Smooth muscle cell (in vitro differentiated cells): ENCODE results near the gene MPP3. TPM values are rescaled to one million over a fixed set of nuclear protein-coding genes. Genes with fewer than 3 reads are reported as not detected.

Source experiments
- DNase-seq: peaks from one replicate; lab custom pipeline; 2025; ENCODE audit not compliant: unreplicated experiment; lab: John Stamatoyannopoulos, UW
- H2AFZ ChIP-seq: fragments of 200-600 bp; sonication (generic); 2 replicates; pipeline ENCODE4 v1.6.0; 2016; ENCODE audit warnings: antibody characterized with exemption, low read depth, mild to moderate bottlenecking
- H3F3A ChIP-seq: fragments of 200-600 bp; sonication (generic); 2 replicates; pipeline ENCODE4 v1.6.0; 2017; ENCODE audit warnings: antibody characterized with exemption, low read depth
- H3K27ac ChIP-seq: fragments of 200-600 bp; sonication (generic); 2 replicates; pipeline ENCODE4 v1.5.1; 2016; ENCODE audit warnings: low read depth, mild to moderate bottlenecking
- H3K27me3 ChIP-seq: fragments of 200-600 bp; sonication (generic); 2 replicates; pipeline ENCODE4 v1.6.1; 2016; ENCODE audit warnings: low read depth, mild to moderate bottlenecking
- H3K36me3 ChIP-seq: fragments of 200-600 bp; sonication (generic); 2 replicates; pipeline ENCODE4 v1.5.1; 2016; ENCODE audit warnings: low read depth
- H3K4me1 ChIP-seq: fragments of 200-600 bp; sonication (generic); 2 replicates; pipeline ENCODE4 v1.5.1; 2016; ENCODE audit warnings: low read depth
- H3K4me2 ChIP-seq: fragments of 200-600 bp; sonication (generic); 2 replicates; pipeline ENCODE4 v1.6.0; 2016; ENCODE audit warnings: mild to moderate bottlenecking
- H3K4me3 ChIP-seq: fragments of 200-600 bp; sonication (generic); 2 replicates; pipeline ENCODE4 v1.5.1; 2016; ENCODE audit warnings: mild to moderate bottlenecking
- H3K79me2 ChIP-seq: fragments of 200-600 bp; sonication (generic); 2 replicates; pipeline ENCODE4 v1.6.0; 2016; ENCODE audit warnings: low read depth, mild to moderate bottlenecking
- H3K9ac ChIP-seq: fragments of 200-600 bp; sonication (generic); 2 replicates; pipeline ENCODE4 v1.6.0; 2016; ENCODE audit warnings: low read depth
- H3K9me3 ChIP-seq: fragments of 200-600 bp; sonication (generic); replicated peaks from 2 replicates; pipeline ENCODE4 v1.5.1; 2016; ENCODE audit warnings: low read depth
- H4K20me1 ChIP-seq: fragments of 200-600 bp; sonication (generic); 2 replicates; pipeline ENCODE4 v1.6.0; 2016; ENCODE audit warnings: low read depth
- WGBS: methylation state at CpG from one replicate; pipeline ENCODE4 v1.1.7; 2016; ENCODE audit warnings: low lambda C conversion rate; 5-methylcytosine and 5-hydroxymethylcytosine counted together
- polyA plus RNA-seq: library from polyadenylated mRNA; unstranded; fragments of >200 nt; fragmentation: Nextera tagmentation; extraction: Ambion mirVana; gene quantifications from 2 replicates; pipeline ENCODE4 v1.2.1, GENCODE V29; 2016
- total RNA-seq: library from RNA; depleted of rRNA; stranded (reverse); fragments of >200 nt; gene quantifications from 2 replicates; pipeline ENCODE4 v1.2.3, GENCODE V29; 2014
- TF ChIP-seq, protein P1 (sequence below): fragments of 200-600 bp; sonication (generic); IDR thresholded peaks from 2 replicates; pipeline ENCODE4 v1.5.1; 2017; ENCODE audit warnings: borderline replicate concordance, mild to moderate bottlenecking, antibody characterized with exemption; ENCODE audit not compliant: insufficient read depth, poor library complexity, severe bottlenecking

MPP3 gene
- total and polyA plus RNA-seq, 2 experiments from 2014 or later: 6.7 to 8.1 TPM

DNA sequence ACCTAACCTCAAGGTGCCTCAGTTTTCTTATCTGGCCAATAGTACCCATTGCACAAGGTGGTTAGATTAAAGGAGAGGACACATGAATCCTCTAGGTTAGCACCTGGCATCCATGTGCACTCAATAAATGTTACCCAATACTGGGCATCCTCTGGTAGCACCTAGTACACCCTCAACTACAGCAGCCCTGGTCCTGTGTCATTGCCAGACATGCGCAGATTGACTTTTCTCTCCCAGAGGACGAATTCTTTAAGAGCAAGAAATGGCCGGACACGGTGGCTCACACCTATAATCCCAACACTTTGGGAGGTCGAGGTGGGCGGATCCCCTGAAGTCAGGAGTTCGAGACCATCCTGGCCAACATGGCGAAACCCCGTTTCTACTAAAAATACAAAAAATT, 61.5 kb downstream of the MPP3 start:
- Histone ChIP-seq H4K20me1 (peaks cover 22% of the 10 kb centered on the region), H3K36me3 (no peaks in the 10 kb centered on the region), H3K9ac (no peak overlapping the region), H3K4me1 (no peaks in the 10 kb centered on the region), H2AFZ (no peak overlapping the region), H3K9me3 (no peaks in the 10 kb centered on the region), H3K27ac (no peak overlapping the region), H3F3A (no peaks in the 10 kb centered on the region), H3K27me3 (no peaks in the 10 kb centered on the region), H3K79me2 (peaks cover 10% of the 10 kb centered on the region), H3K4me3 (no peak overlapping the region), H3K4me2 (no peak overlapping the region)
- 84% methylated on average over 9 of the region's 9 CpGs for WGBS
- no peak for DNase-seq
- TF ChIP-seq, protein P1, sequence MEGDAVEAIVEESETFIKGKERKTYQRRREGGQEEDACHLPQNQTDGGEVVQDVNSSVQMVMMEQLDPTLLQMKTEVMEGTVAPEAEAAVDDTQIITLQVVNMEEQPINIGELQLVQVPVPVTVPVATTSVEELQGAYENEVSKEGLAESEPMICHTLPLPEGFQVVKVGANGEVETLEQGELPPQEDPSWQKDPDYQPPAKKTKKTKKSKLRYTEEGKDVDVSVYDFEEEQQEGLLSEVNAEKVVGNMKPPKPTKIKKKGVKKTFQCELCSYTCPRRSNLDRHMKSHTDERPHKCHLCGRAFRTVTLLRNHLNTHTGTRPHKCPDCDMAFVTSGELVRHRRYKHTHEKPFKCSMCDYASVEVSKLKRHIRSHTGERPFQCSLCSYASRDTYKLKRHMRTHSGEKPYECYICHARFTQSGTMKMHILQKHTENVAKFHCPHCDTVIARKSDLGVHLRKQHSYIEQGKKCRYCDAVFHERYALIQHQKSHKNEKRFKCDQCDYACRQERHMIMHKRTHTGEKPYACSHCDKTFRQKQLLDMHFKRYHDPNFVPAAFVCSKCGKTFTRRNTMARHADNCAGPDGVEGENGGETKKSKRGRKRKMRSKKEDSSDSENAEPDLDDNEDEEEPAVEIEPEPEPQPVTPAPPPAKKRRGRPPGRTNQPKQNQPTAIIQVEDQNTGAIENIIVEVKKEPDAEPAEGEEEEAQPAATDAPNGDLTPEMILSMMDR: no peak

DNA sequence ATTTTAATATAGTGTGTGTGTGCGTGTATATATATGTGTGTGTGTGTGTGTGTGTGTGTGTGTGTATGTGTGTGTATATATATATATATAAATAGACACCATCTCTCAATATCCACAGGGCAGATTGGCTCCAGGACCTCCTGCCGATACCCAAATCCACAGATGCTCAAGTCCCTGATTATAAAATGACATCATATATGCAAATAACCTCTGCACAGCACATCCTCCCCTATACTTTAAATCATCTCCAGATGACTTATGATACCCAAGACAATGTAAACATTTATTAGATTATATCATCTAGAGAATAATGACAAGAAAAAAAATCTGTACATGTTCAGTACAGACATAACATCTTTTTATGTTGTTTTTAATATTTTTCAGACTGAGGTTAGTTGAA, 62.0 kb downstream of the MPP3 start:
- Histone ChIP-seq H3K4me1 (no peaks in the 10 kb centered on the region), H3K27me3 (no peaks in the 10 kb centered on the region), H3K9me3 (no peaks in the 10 kb centered on the region), H3K4me3 (no peak overlapping the region), H3K27ac (no peak overlapping the region), H3K4me2 (no peak overlapping the region), H3K79me2 (peaks cover 5% of the 10 kb centered on the region), H3K9ac (no peak overlapping the region), H2AFZ (no peak overlapping the region), H4K20me1 (peaks cover 22% of the 10 kb centered on the region), H3K36me3 (no peaks in the 10 kb centered on the region), H3F3A (no peaks in the 10 kb centered on the region)
- DNase-seq: no peak
- TF ChIP-seq, protein P1: no peak
- WGBS: 97% methylated on average over 2 of the region's 2 CpGs

DNA sequence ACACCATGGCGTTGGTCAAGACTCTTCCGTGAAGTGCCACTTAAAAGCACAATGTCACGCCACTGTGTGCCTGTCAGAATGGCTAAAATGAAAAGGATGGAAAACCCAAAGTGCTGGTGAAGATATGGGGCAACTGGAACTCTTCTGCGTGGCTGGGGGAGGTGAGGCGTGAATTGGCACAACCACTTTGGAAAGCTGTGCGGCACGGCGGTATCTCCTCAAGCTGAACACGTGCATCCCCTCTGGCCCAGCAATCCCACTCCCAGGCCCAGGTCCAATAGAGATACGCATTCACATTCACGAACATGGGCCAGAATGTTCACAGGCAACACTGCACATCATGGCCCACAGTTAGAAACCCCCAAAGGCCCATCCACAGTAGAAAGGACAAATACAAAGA, 63.1 kb downstream of the MPP3 start:
- Histone ChIP-seq H3K27me3 (no peaks in the 10 kb centered on the region), H3K4me2 (no peak overlapping the region), H3K9me3 (no peaks in the 10 kb centered on the region), H3K79me2 (no peaks in the 10 kb centered on the region), H2AFZ (no peak overlapping the region), H3F3A (no peaks in the 10 kb centered on the region), H3K4me1 (no peaks in the 10 kb centered on the region), H3K9ac (no peak overlapping the region), H3K27ac (no peak overlapping the region), H4K20me1 (peaks cover 17% of the 10 kb centered on the region), H3K4me3 (no peak overlapping the region), H3K36me3 (no peaks in the 10 kb centered on the region)
- DNase-seq: no peak
- TF ChIP-seq, protein P1: no peak
- 98% methylated on average over 11 of the region's 11 CpGs for WGBS

DNA sequence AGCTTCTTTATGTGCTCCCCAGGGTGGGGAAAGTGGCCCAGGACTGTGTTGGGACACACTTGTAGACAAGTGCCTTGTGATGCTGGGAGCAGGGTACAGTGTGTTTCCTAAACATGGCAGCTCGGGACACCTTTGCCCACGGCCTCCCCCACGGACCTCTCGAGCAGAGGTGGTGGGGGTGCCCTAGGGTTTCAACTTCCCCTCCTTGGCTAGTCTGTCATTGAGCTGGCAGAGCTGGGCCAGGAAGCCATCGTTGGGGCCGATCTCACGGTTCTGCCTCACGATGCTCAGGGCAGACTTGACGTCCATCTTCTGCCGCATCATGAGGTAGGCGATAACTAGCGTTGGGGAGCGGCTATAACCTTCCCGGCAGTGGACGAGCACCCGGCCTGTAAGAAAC, 63.5 kb downstream of the MPP3 start:
- H3K36me3 ChIP-seq: no peaks in the 10 kb centered on the region
- DNase-seq: no peak
- H3K79me2 ChIP-seq: no peaks in the 10 kb centered on the region
- no peak overlapping the region for H3K27ac ChIP-seq
- no peaks in the 10 kb centered on the region for H3K4me1 ChIP-seq
- peaks cover 14% of the 10 kb centered on the region for H4K20me1 ChIP-seq
- no peaks in the 10 kb centered on the region for H3K27me3 ChIP-seq
- H3K4me3 ChIP-seq: no peak overlapping the region
- no peaks in the 10 kb centered on the region for H3K9me3 ChIP-seq
- TF ChIP-seq, protein P1: no peak
- no peak overlapping the region for H3K9ac ChIP-seq
- no peak overlapping the region for H3K4me2 ChIP-seq
- H2AFZ ChIP-seq: no peak overlapping the region
- WGBS: 97% methylated on average over 16 of the region's 16 CpGs
- no peaks in the 10 kb centered on the region for H3F3A ChIP-seq
